Cardiac muscle cell (in vitro differentiated cells and primary cell): ENCODE results near the gene EYA4. TPM values are rescaled to one million over a fixed set of nuclear protein-coding genes. Genes with fewer than 3 reads are reported as not detected.

Experiments
- DNase-seq, 2 donors: peaks; one replicate each; pipeline versions ENCODE4 v3.0.0 to v3.0.0-alpha.2; 2010 to 2017; ENCODE audit warnings: low read depth in 1 of 2, low spot score in 1 of 2
- H3K27ac ChIP-seq: fragments of 200-600 bp; sonication (generic); 2 replicates; pipeline ENCODE4 v1.5.1; 2016
- H3K27me3 ChIP-seq: fragments of 200-600 bp; sonication (generic); 2 replicates; pipeline ENCODE4 v1.6.0; 2016; ENCODE audit warnings: control low read depth
- H3K36me3 ChIP-seq: fragments of 200-600 bp; sonication (generic); 2 replicates; pipeline ENCODE4 v1.5.1; 2016; ENCODE audit warnings: control low read depth
- H3K4me1 ChIP-seq: fragments of 200-600 bp; sonication (generic); 2 replicates; pipeline ENCODE4 v1.8.1; 2017; ENCODE audit warnings: low read depth, mild to moderate bottlenecking, mixed run types
- H3K4me3 ChIP-seq: fragments of 200-600 bp; sonication (generic); 2 replicates; pipeline ENCODE4 v1.5.1; 2016; ENCODE audit warnings: mild to moderate bottlenecking
- H3K9me3 ChIP-seq: fragments of 200-600 bp; sonication (generic); 2 replicates; pipeline ENCODE4 v1.5.1; 2017; ENCODE audit warnings: low read depth, mild to moderate bottlenecking, control low read depth
- CTCF ChIP-seq: IDR thresholded peaks from 2 replicates; pipeline ENCODE4 v1.5.1; 2012; ENCODE audit warnings: low read depth, mild to moderate bottlenecking, low read length
- polyA plus RNA-seq: library from polyadenylated mRNA; unstranded; fragments of >200 nt; fragmentation: Nextera tagmentation; extraction: Ambion mirVana; gene quantifications from 2 replicates; pipeline ENCODE4 v1.2.1, GENCODE V29; 2016
- total RNA-seq: library from RNA; depleted of rRNA; stranded (reverse); fragments of >200 nt; gene quantifications from 2 replicates; pipeline ENCODE4 v1.2.3, GENCODE V29; 2016

The EYA4 gene, protein sequence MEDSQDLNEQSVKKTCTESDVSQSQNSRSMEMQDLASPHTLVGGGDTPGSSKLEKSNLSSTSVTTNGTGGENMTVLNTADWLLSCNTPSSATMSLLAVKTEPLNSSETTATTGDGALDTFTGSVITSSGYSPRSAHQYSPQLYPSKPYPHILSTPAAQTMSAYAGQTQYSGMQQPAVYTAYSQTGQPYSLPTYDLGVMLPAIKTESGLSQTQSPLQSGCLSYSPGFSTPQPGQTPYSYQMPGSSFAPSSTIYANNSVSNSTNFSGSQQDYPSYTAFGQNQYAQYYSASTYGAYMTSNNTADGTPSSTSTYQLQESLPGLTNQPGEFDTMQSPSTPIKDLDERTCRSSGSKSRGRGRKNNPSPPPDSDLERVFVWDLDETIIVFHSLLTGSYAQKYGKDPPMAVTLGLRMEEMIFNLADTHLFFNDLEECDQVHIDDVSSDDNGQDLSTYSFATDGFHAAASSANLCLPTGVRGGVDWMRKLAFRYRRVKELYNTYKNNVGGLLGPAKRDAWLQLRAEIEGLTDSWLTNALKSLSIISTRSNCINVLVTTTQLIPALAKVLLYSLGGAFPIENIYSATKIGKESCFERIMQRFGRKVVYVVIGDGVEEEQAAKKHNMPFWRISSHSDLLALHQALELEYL
- 0.03 TPM in 1 of 2 replicates, not detected in the other for total RNA-seq
- polyA plus RNA-seq: 0.06 and 0.11 TPM in 2 replicates

DNA sequence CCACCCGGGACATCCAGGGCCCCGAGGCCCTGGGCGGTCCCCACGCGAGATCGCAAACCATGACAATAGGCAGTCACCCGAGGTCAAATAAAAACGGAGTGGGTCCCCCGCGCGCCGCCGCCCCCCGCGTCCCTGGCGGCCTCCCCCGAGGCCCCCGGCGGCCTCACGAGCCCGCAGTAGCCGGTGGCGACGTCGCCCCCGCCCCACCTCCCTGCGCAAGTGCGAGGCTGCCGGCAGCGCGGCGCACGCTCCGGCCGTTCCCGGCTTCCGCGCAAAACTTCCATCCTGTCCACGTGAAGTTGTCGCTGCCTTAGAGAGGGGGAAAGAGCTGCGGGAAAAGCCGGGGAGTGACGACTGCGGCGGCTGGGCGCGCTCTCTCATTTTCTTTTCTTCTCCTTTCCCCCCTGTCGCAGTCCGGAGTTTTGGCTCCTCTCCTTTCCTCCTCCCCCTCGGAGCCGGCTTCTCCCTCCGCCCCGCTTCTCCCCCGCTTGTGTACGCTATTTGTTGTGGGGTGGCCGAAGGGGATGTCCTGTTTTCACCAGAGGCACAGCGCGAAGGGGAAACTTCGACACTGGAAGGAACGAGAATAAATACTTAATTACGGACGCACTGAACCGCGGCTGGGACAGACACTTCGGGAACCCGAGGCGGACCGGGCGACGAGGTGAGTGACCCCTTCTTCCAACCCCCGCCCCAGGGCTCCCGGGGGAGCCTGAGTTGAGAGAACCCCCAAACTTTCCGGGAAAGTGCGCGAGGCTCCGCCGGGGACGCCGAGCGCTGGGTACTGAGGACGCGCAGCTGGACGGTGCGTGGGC lies at the start of gene EYA4:
TSS of gene EYA4 (plus strand) at position 272 of the 815 bp plus-strand sequence. CDS start 33,424 bp downstream, outside the sequence.
- H3K27me3 ChIP-seq: peaks cover 93% of the 10 kb centered on the region

GRCh38 chr6:133193396-133193795 lies 47.8 kb upstream of the EYA4 start:
- Histone ChIP-seq H3K36me3 (no peaks in the 10 kb centered on the region), H3K4me3 (no peak overlapping the region), H3K27ac (no peak overlapping the region), H3K4me1 (peaks cover 12% of the 10 kb centered on the region), H3K9me3 (no peaks in the 10 kb centered on the region), H3K27me3 (no peaks in the 10 kb centered on the region)
- TF ChIP-seq CTCF: no peak
- DNase-seq: no peak

More for the DNA sequence above, at the start of gene EYA4:
- H3K27ac ChIP-seq: no peak within 1 kb of the TSS
- no peaks in the 10 kb centered on the region for H3K4me1 ChIP-seq
- no peaks in the 10 kb centered on the region for H3K9me3 ChIP-seq
- H3K4me3 ChIP-seq: peak within 1 kb of the TSS; percentile 43
- DNase-seq: peak; percentile 45 to 52
- no peak for TF ChIP-seq CTCF
- H3K36me3 ChIP-seq: no peaks in the 10 kb centered on the region

GRCh38 chr6:133198725-133199124 lies 42.4 kb upstream of the EYA4 start:
- no peak overlapping the region for H3K4me3 ChIP-seq
- DNase-seq: no peak
- H3K27ac ChIP-seq: no peak overlapping the region
- no peaks in the 10 kb centered on the region for H3K4me1 ChIP-seq
- no peaks in the 10 kb centered on the region for H3K9me3 ChIP-seq
- no peaks in the 10 kb centered on the region for H3K36me3 ChIP-seq
- H3K27me3 ChIP-seq: no peaks in the 10 kb centered on the region
- no peak for TF ChIP-seq CTCF

DNA sequence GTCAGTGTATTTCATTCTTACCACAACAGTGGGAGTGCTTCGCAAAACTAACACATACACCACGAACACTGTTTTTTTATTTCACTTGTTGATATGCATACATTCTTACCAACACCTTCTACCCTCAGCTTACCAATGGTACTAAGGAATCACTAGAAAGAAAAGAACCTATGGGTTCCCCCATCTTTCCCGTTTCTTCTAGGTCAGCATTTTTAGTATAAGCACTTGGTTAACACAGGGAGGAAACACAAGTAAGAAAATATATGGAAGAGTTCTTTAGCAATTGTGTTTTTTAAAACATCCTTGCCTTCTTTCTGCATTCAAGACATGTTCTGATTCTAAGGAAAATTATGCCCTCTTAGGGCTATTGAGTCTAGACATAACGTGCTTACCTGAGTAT lies 39.9 kb upstream of the EYA4 start:
- no peaks in the 10 kb centered on the region for H3K9me3 ChIP-seq
- no peak for TF ChIP-seq CTCF
- H3K4me3 ChIP-seq: no peak overlapping the region
- H3K4me1 ChIP-seq: no peaks in the 10 kb centered on the region
- no peaks in the 10 kb centered on the region for H3K27me3 ChIP-seq
- no peaks in the 10 kb centered on the region for H3K36me3 ChIP-seq
- H3K27ac ChIP-seq: no peak overlapping the region
- no peak for DNase-seq

DNA sequence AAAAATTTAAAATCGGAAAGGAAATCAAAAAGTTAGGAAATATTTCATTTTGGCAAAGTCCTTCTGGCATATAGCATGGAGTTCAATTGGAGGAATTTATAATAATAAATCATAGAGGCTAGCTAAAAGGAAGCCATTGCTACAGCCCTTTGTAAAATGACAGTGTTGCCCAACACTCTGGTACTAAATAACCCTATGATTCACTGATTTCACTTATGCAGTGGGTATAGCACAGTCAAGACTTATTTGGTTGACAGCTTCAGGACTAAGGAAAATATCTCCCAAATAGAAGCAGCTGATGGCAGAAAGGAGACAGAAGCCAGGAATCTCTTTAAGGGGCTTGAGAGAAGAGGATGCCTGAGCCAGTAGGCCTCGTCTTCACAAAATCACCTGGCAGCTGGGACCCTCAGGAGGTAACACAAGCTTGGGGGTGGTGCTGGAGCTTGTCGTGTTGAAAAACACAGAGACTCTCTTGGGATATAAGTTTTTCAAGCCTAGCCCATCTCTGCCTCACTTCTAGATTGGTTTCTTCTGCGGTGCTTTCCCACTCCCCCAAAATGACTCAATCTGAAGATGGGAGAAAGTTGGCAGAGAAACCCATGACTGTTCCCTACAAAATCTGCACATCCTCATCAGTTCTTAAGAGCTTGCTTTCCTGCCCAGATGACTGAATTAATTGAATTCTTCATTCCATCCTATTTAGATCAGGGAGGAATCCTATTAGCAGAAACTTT lies 38.4 kb upstream of the EYA4 start:
- peak in 1 of 2 donors; percentile 5 for DNase-seq
- H3K4me1 ChIP-seq: no peaks in the 10 kb centered on the region
- H3K4me3 ChIP-seq: no peak overlapping the region
- no peaks in the 10 kb centered on the region for H3K9me3 ChIP-seq
- TF ChIP-seq CTCF: no peak
- H3K27ac ChIP-seq: no peak overlapping the region
- H3K27me3 ChIP-seq: no peaks in the 10 kb centered on the region
- no peaks in the 10 kb centered on the region for H3K36me3 ChIP-seq
